Ascending aorta (tissue), 2 donors: ENCODE results near the gene CYBB. TPM values are rescaled to one million over a fixed set of nuclear protein-coding genes. Genes with fewer than 3 reads are reported as not detected.

Experiments used
- DNase-seq, 2 donors: peaks; one replicate each; pipeline ENCODE4 v3.0.0-alpha.2; 2019; ENCODE audit warnings: low spot score in 2 of 2
- H3K27ac ChIP-seq, 2 donors: fragments of 200-600 bp; sonication (generic); one replicate each; pipeline ENCODE4 v1.5.1; 2016 to 2017; ENCODE audit warnings: mild to moderate bottlenecking in 1 of 2
- H3K27me3 ChIP-seq: fragments of 200-600 bp; sonication (generic); one replicate; pipeline ENCODE4 v1.5.1; 2017
- H3K36me3 ChIP-seq, 2 donors: fragments of 200-600 bp; sonication (generic); one replicate each; pipeline ENCODE4 v1.5.1; 2016
- H3K4me1 ChIP-seq, 2 donors: fragments of 200-600 bp; sonication (generic); one replicate each; pipeline ENCODE4 v1.5.1; 2016 to 2017; ENCODE audit warnings: mild to moderate bottlenecking in 1 of 2
- H3K4me3 ChIP-seq, 2 donors: fragments of 200-600 bp; sonication (generic); one replicate each; pipeline ENCODE4 v1.5.1; 2016 to 2017; ENCODE audit warnings: mild to moderate bottlenecking in 1 of 2
- H3K9me3 ChIP-seq, 2 donors: fragments of 200-600 bp; sonication (generic); one replicate each; pipeline ENCODE4 v1.5.1; 2016
- CTCF ChIP-seq, 3 experiments: fragments of 200-600 bp in 2 of 3; fragments of 450-650 bp in 1 of 3; sonication (generic) in 2 of 3; IDR thresholded peaks; one replicate each; pipeline ENCODE4 v1.5.1; 2016 to 2019; ENCODE audit warnings: antibody characterized with exemption in 3 of 3, mild to moderate bottlenecking in 1 of 3, moderate library complexity in 1 of 3
- intact Hi-C: fragments of 100-400 bp; cut with DNase I; formaldehyde crosslinking; loops from one replicate; pipeline ENCODE4 v1.15.1; 2023
- total RNA-seq: library from RNA; depleted of rRNA; stranded (reverse); fragments of >200 nt; gene quantifications from one replicate; pipeline ENCODE4 v1.1.0, GENCODE V29; 2016

CYBB gene
- total RNA-seq, 1 donor from 2014 or later = 19.7 TPM

GRCh38 chrX:37799936-37800335 lies 20.1 kb downstream of the CYBB start:
- H3K27me3 ChIP-seq = no peaks in the 10 kb centered on the region
- no peak for TF ChIP-seq CTCF (IDR thresholded peaks at IDR 0.05)

GRCh38 chrX:37800717-37801116 lies 20.9 kb downstream of the CYBB start:
- no peak for DNase-seq
- intact Hi-C loops = no loop called here
- no peak for TF ChIP-seq CTCF (IDR thresholded peaks at IDR 0.05)
- Histone ChIP-seq H3K27ac (no peak overlapping the region), H3K9me3 (no peaks in the 10 kb centered on the region), H3K27me3 (no peaks in the 10 kb centered on the region), H3K4me1 (no peaks in the 10 kb centered on the region), H3K36me3 (no peaks in the 10 kb centered on the region), H3K4me3 (no peak overlapping the region)

More at GRCh38 chrX:37799936-37800335, 20.1 kb downstream of the CYBB start:
- intact Hi-C loops = no loop called here
- no peak for DNase-seq
- H3K9me3 ChIP-seq = no peaks in the 10 kb centered on the region
- no peaks in the 10 kb centered on the region for H3K36me3 ChIP-seq
- H3K4me1 ChIP-seq = no peaks in the 10 kb centered on the region
- no peak overlapping the region for H3K4me3 ChIP-seq
- H3K27ac ChIP-seq = no peak overlapping the region

- no peak overlapping the region for H3K27ac ChIP-seq
- no peaks in the 10 kb centered on the region for H3K4me1 ChIP-seq
- intact Hi-C loops = no loop called here
- TF ChIP-seq CTCF (IDR thresholded peaks at IDR 0.05) = no peak
- DNase-seq = no peak
- no peaks in the 10 kb centered on the region for H3K9me3 ChIP-seq
- no peaks in the 10 kb centered on the region for H3K27me3 ChIP-seq
- no peaks in the 10 kb centered on the region for H3K36me3 ChIP-seq
- no peak overlapping the region for H3K4me3 ChIP-seq
Observed at GRCh38 chrX:37802028-37802427, 22.2 kb downstream of the CYBB start.

- Histone ChIP-seq H3K27ac (no peak overlapping the region), H3K4me1 (no peaks in the 10 kb centered on the region), H3K9me3 (no peaks in the 10 kb centered on the region), H3K4me3 (no peak overlapping the region), H3K36me3 (no peaks in the 10 kb centered on the region), H3K27me3 (no peaks in the 10 kb centered on the region)
- no peak for DNase-seq
- intact Hi-C loops = no loop called here
- TF ChIP-seq CTCF (IDR thresholded peaks at IDR 0.05) = no peak
Observed at GRCh38 chrX:37803057-37803456, 23.2 kb downstream of the CYBB start.

GRCh38 chrX:37809970-37810369 lies 30.1 kb downstream of the CYBB start:
- no peaks in the 10 kb centered on the region for H3K9me3 ChIP-seq
- H3K27me3 ChIP-seq = no peaks in the 10 kb centered on the region
- no peaks in the 10 kb centered on the region for H3K4me1 ChIP-seq
- no peak for TF ChIP-seq CTCF (IDR thresholded peaks at IDR 0.05)
- DNase-seq = no peak
- intact Hi-C loops = no loop called here
- no peak overlapping the region for H3K27ac ChIP-seq
- no peaks in the 10 kb centered on the region for H3K36me3 ChIP-seq
- H3K4me3 ChIP-seq = no peak overlapping the region

GRCh38 chrX:37812110-37812509 lies 32.3 kb downstream of the CYBB start:
- H3K4me1 ChIP-seq = no peaks in the 10 kb centered on the region
- intact Hi-C loops = no loop called here
- H3K4me3 ChIP-seq = no peak overlapping the region
- H3K27ac ChIP-seq = no peak overlapping the region
- no peaks in the 10 kb centered on the region for H3K27me3 ChIP-seq
- no peak for DNase-seq
- no peaks in the 10 kb centered on the region for H3K36me3 ChIP-seq
- no peaks in the 10 kb centered on the region for H3K9me3 ChIP-seq
- TF ChIP-seq CTCF (IDR thresholded peaks at IDR 0.05) = no peak
